Endodermal cell (in vitro differentiated cells): ENCODE data around the gene BUD23. TPM values are rescaled to one million over a fixed set of nuclear protein-coding genes. Genes with fewer than 3 reads are reported as not detected.

Experiments
- DNase-seq: peaks from one replicate; pipeline ENCODE4 v3.0.0-alpha.2; 2017
- H3K27ac ChIP-seq: 2 replicates; pipeline ENCODE4 v1.5.1; 2013; ENCODE audit warnings: mild to moderate bottlenecking, low read depth, low read length, moderate library complexity
- H3K27me3 ChIP-seq: 2 replicates; pipeline ENCODE4 v1.6.1; 2013; ENCODE audit warnings: mild to moderate bottlenecking, low read length, moderate library complexity; ENCODE audit not compliant: insufficient read depth, control insufficient read depth, poor library complexity, severe bottlenecking
- H3K36me3 ChIP-seq: 2 replicates; pipeline ENCODE4 v1.7.0; 2013; ENCODE audit warnings: mild to moderate bottlenecking, low read length, moderate library complexity; ENCODE audit not compliant: control insufficient read depth, insufficient read depth
- H3K4me1 ChIP-seq: one replicate; pipeline ENCODE4 v1.7.0; 2013; ENCODE audit warnings: low read length; ENCODE audit not compliant: control insufficient read depth, insufficient read depth
- H3K4me3 ChIP-seq: 2 replicates; pipeline ENCODE4 v1.5.1; 2013; ENCODE audit warnings: mild to moderate bottlenecking, low read length, moderate library complexity
- H3K9ac ChIP-seq: 2 replicates; pipeline ENCODE4 v1.6.1; 2013; ENCODE audit warnings: mild to moderate bottlenecking, low read length, moderate library complexity; ENCODE audit not compliant: poor library complexity, severe bottlenecking; ENCODE audit errors: extremely low read depth
- H3K9me3 ChIP-seq: 2 replicates; pipeline ENCODE4 v1.6.1; 2013; ENCODE audit warnings: mild to moderate bottlenecking, low read length, moderate library complexity; ENCODE audit not compliant: control insufficient read depth
- H3K27ac Mint-ChIP-seq: 2 replicates; pipeline ENCODE4 v1.8.0; 2020; ENCODE audit warnings: mixed read lengths
- H3K27me3 Mint-ChIP-seq: 2 replicates; pipeline ENCODE4 v1.8.0; 2021; ENCODE audit warnings: mild to moderate bottlenecking, mixed read lengths; ENCODE audit not compliant: insufficient read depth
- H3K36me3 Mint-ChIP-seq: 2 replicates; pipeline ENCODE4 v1.8.0; 2020; ENCODE audit warnings: low read depth, mixed read lengths
- H3K4me1 Mint-ChIP-seq: 2 replicates; pipeline ENCODE4 v1.8.0; 2020; ENCODE audit warnings: mixed read lengths
- H3K4me3 Mint-ChIP-seq: 2 replicates; pipeline ENCODE4 v1.8.0; 2020; ENCODE audit warnings: mild to moderate bottlenecking, moderate library complexity, mixed read lengths
- H3K9me3 Mint-ChIP-seq: 2 replicates; pipeline ENCODE4 v1.8.0; 2020; ENCODE audit warnings: mild to moderate bottlenecking, mixed read lengths
- WGBS, 2 experiments: methylation state at CpG; one replicate each; pipeline versions ENCODE4 v1.1.5 to v1.1.7; 2013; ENCODE audit warnings: missing lambda C conversion rate in 2 of 2, mixed read lengths in 1 of 2; ENCODE audit not compliant: insufficient coverage in 1 of 2, insufficient read length in 1 of 2; 5-methylcytosine and 5-hydroxymethylcytosine counted together
- total RNA-seq, 2 donors: library from RNA; stranded (reverse); fragmentation: NEBNext Ultra II Directional in 1 of 2; extraction: Animal tissue kit (Norgen Biotek cat#: 25700) in 1 of 2; gene quantifications; 2 replicates in 1 of 2; 3 replicates in 1 of 2; pipeline ENCODE4 v1.2.1, GENCODE V29; 2021
- TF ChIP-seq, protein P1 (sequence below): fragments of 200-600 bp; sonication (generic); conservative IDR thresholded peaks from 2 replicates; pipeline ENCODE4 v1.5.0; 2021; ENCODE audit warnings: antibody characterized with exemption, mild to moderate bottlenecking

BUD23 gene
- total RNA-seq, 2 donors from 2014 or later, result 62.2 to 67.2 TPM

DNA sequence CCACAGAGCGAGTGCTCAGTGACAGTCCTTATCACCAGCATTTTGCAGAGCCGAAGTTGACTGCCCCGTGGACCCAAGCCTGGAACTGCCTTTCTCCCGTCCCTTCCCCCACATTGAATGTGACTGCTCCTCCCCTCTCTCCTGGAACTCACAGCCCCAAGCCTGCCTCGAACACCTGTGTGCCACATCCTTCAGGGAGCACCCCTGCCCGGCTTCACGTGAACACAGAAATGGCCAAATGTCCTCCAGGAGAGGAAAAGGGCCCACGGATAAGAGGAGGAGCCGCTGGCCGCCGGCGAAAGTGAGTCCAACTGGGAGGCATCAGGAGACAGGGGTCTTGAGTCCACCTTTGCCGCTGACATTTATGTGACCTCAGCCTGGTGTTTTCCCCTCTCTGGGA lies 19.8 kb downstream of the BUD23 start:
- TF ChIP-seq, protein P1, sequence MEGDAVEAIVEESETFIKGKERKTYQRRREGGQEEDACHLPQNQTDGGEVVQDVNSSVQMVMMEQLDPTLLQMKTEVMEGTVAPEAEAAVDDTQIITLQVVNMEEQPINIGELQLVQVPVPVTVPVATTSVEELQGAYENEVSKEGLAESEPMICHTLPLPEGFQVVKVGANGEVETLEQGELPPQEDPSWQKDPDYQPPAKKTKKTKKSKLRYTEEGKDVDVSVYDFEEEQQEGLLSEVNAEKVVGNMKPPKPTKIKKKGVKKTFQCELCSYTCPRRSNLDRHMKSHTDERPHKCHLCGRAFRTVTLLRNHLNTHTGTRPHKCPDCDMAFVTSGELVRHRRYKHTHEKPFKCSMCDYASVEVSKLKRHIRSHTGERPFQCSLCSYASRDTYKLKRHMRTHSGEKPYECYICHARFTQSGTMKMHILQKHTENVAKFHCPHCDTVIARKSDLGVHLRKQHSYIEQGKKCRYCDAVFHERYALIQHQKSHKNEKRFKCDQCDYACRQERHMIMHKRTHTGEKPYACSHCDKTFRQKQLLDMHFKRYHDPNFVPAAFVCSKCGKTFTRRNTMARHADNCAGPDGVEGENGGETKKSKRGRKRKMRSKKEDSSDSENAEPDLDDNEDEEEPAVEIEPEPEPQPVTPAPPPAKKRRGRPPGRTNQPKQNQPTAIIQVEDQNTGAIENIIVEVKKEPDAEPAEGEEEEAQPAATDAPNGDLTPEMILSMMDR, result no peak
- H3K36me3 Mint-ChIP-seq, result peaks cover 32% of the 10 kb centered on the region
- Histone ChIP-seq H3K9ac (no peak overlapping the region), H3K4me3 (no peak overlapping the region), H3K4me1 (no peaks in the 10 kb centered on the region), H3K27ac (no peak overlapping the region), H3K27me3 (no peaks in the 10 kb centered on the region), H3K9me3 (no peaks in the 10 kb centered on the region), H3K36me3 (peaks cover 27% of the 10 kb centered on the region)
- no peak overlapping the region for H3K27ac Mint-ChIP-seq
- 79 to 85% methylated on average over 6 to 13 of the region's 13 CpGs for WGBS, 2 experiments
- H3K4me3 Mint-ChIP-seq, result no peak overlapping the region
- peaks cover 6% of the 10 kb centered on the region for H3K4me1 Mint-ChIP-seq
- no peaks in the 10 kb centered on the region for H3K27me3 Mint-ChIP-seq
- no peaks in the 10 kb centered on the region for H3K9me3 Mint-ChIP-seq
- peak; percentile 65 for DNase-seq

DNA sequence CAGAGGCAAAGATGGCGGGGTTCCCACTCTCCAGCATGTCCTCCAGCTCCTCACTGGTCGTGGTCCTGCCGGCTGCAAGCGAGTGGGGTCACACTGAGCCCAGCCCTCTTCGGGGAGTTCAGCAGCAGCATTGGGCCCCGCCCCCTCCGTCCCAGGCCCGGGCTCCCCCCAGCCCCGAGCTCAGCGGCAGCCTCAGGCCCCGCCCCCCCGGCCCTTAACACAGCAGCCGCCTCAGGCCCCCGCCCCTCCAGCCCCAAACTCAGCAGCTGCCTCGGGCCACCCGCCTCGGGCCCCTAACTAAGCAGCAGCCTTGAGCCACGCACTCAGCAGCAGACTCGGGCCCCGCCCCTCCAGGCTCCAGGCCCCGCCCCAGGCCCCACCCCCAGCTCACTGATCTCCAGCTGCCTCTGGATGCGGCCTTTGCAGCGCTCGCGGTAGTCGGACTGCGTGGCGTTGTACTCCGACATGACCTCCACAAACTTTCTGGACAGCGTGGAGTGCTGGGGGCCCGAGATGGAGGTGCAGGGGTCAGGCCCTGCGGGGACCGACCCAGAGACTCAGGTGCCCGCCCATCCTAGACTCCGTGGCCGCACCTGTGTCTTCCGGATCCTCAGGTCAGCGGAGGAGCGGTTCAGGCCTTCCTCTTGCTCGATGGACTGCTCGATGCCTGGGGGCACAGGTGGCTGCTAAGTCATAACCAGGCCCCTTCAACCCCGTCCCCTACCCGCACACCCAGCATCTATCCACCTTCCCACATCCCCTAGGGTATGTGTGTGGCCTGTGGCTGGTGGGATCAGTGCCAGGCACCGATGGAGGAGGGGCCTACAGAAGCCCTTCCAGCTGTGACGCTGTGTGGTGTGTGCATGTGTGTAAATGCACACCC lies 20.6 kb downstream of the BUD23 start:
- Histone ChIP-seq H3K4me1 (no peaks in the 10 kb centered on the region), H3K4me3 (no peak overlapping the region), H3K27ac (no peak overlapping the region), H3K9ac (no peak overlapping the region), H3K9me3 (no peaks in the 10 kb centered on the region), H3K27me3 (no peaks in the 10 kb centered on the region), H3K36me3 (peaks cover 20% of the 10 kb centered on the region)
- no peaks in the 10 kb centered on the region for H3K27me3 Mint-ChIP-seq
- no peaks in the 10 kb centered on the region for H3K9me3 Mint-ChIP-seq
- peaks cover 26% of the 10 kb centered on the region for H3K36me3 Mint-ChIP-seq
- no peak overlapping the region for H3K4me3 Mint-ChIP-seq
- TF ChIP-seq, protein P1, result no peak
- peak; percentile 96 for DNase-seq
- 45 to 95% methylated on average over 4 to 44 of the region's 45 CpGs for WGBS, 2 experiments
- H3K4me1 Mint-ChIP-seq, result peaks cover 6% of the 10 kb centered on the region
- H3K27ac Mint-ChIP-seq, result no peak overlapping the region

DNA sequence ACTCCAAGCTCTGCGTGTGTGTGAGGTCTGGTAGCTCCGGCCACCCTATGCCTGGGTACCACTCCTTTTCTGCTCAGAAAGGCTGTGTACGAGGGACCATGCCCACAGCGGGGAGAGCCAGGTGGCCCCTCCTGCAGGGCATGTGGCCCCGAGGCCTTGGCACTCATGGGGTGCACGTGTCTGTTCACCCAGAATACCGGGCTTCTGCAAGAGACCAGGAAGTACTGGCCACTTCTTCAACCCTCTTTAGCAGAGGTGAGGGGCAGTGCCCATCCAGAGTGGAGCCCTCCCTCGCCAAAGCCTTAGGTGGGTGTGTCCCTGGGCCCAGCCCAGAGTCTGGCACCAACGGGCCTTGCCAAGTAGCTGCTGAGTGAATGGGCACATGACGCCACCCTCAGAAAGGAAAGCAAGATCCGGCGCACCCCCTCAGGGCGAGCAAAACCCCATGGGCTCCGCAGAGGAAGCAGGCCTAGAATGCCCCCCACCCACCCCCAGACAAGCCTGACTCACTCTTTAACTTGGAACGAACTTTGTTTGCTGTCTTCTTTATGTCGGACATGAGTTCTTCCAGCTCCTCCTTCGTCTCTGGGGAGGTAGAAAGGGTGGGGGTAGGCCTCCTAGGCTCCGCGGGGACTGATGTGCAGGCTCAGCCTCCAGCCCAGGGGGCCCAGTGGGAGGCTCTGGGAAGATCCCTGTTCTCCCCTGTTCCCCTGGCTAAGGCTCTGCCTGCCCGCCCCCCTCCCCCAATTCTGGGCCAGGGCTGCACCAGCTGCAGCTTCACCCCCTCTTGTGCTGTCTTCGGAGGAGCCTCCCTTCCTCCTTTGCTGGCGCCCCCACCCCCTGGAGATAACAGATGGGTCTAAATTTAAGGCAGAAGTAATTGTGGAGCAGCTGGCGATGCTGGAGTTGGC lies 21.5 kb downstream of the BUD23 start:
- peaks cover 19% of the 10 kb centered on the region for H3K36me3 ChIP-seq
- Mint-ChIP-seq H3K4me1 (peaks cover 6% of the 10 kb centered on the region), H3K4me3 (no peak overlapping the region), H3K27ac (no peak overlapping the region), H3K36me3 (peaks cover 23% of the 10 kb centered on the region), H3K27me3 (no peaks in the 10 kb centered on the region), H3K9me3 (no peaks in the 10 kb centered on the region)
- TF ChIP-seq, protein P1, result no peak
- H3K9ac ChIP-seq, result no peak overlapping the region
- no peak overlapping the region for H3K27ac ChIP-seq
- no peak for DNase-seq
- H3K27me3 ChIP-seq, result no peaks in the 10 kb centered on the region
- 90 to 95% methylated on average over 9 to 23 of the region's 23 CpGs for WGBS, 2 experiments
- no peaks in the 10 kb centered on the region for H3K9me3 ChIP-seq
- H3K4me1 ChIP-seq, result no peaks in the 10 kb centered on the region
- no peak overlapping the region for H3K4me3 ChIP-seq
